Measurements from ENCODE around the gene ALOX5AP.

The ALOX5AP gene

GRCh38 chr13:30742901-30743300, 7.6 kb downstream of the ALOX5AP start:
- Mint-ChIP-seq H3K4me3 (peak overlapping the region in 1 of 3 experiments; percentile 27), H3K4me1 (peaks cover 67% of the 10 kb centered on the region), H3K27ac (peak overlapping the region; percentile 58 to 88 (median 83)), H3K36me3 (ENCODE audit: low read depth) (no peaks in the 10 kb centered on the region), H3K27me3 (ENCODE audit: low read depth) (peaks cover 4% of the 10 kb centered on the region), H3K9me3 (no peaks in the 10 kb centered on the region)
- TF ChIP-seq, protein P1, sequence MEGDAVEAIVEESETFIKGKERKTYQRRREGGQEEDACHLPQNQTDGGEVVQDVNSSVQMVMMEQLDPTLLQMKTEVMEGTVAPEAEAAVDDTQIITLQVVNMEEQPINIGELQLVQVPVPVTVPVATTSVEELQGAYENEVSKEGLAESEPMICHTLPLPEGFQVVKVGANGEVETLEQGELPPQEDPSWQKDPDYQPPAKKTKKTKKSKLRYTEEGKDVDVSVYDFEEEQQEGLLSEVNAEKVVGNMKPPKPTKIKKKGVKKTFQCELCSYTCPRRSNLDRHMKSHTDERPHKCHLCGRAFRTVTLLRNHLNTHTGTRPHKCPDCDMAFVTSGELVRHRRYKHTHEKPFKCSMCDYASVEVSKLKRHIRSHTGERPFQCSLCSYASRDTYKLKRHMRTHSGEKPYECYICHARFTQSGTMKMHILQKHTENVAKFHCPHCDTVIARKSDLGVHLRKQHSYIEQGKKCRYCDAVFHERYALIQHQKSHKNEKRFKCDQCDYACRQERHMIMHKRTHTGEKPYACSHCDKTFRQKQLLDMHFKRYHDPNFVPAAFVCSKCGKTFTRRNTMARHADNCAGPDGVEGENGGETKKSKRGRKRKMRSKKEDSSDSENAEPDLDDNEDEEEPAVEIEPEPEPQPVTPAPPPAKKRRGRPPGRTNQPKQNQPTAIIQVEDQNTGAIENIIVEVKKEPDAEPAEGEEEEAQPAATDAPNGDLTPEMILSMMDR (IDR thresholded peaks at IDR 0.05; ENCODE audit: unreplicated experiment in 3 of 3): no peak

DNA sequence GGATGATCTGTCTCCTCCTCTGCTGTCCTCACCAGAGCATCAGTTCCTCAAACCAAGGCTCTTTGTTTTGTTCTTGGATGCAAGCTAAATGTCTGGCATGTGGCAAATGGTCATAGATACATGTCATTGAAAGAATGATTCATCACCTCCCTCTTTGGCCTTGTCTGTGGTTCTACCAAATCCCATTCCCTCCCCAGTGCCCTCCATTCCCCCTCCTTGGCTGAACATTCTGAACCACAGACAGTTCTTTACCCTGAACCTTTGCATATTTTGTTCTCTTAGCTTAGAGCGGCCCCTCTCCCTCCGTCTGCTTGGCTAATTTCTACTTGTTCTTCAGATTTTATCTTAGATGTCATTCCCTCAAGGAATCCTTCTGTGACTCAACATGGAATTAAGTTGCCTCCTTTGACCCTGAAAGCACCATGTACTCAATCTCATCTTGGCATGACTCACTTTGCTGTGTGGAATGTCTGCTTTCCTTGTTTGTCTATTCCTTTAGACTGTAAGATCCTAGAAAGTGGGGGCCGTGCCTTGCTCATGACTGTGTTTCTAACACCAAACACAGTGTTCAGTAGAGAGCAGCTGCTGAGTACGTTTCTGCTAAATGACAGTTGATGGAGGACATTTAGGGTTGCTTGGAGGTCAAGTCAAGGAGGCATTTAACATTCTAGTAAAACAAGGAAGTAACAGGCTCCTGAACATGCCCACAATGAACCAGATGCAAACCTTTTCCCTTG, 8.1 kb downstream of the ALOX5AP start:
- TF ChIP-seq, protein P1 (IDR thresholded peaks at IDR 0.05; ENCODE audit: unreplicated experiment in 3 of 3): no peak
- Mint-ChIP-seq H3K27ac (peak overlapping the region; percentile 58 to 88 (median 83)), H3K4me3 (peak overlapping the region in 1 of 3 experiments; percentile 27), H3K4me1 (peaks cover 64% of the 10 kb centered on the region), H3K27me3 (ENCODE audit: low read depth) (peaks cover 4% of the 10 kb centered on the region), H3K36me3 (ENCODE audit: low read depth) (no peaks in the 10 kb centered on the region), H3K9me3 (no peaks in the 10 kb centered on the region)

- peak overlapping the region; percentile 58 to 88 (median 83) for H3K27ac Mint-ChIP-seq
- no peaks in the 10 kb centered on the region for H3K36me3 Mint-ChIP-seq (ENCODE audit: low read depth)
- peaks cover 4% of the 10 kb centered on the region for H3K27me3 Mint-ChIP-seq (ENCODE audit: low read depth)
- TF ChIP-seq, protein P1 (IDR thresholded peaks at IDR 0.05; ENCODE audit: unreplicated experiment in 3 of 3): no peak
- H3K4me3 Mint-ChIP-seq: no peak overlapping the region
- H3K9me3 Mint-ChIP-seq: no peaks in the 10 kb centered on the region
- H3K4me1 Mint-ChIP-seq: peaks cover 64% of the 10 kb centered on the region
Observed at GRCh38 chr13:30744056-30744680, 8.8 kb downstream of the ALOX5AP start.

- Mint-ChIP-seq H3K9me3 (no peaks in the 10 kb centered on the region), H3K36me3 (ENCODE audit: low read depth) (no peaks in the 10 kb centered on the region), H3K4me3 (no peak overlapping the region), H3K27ac (peak overlapping the region in 1 of 3 experiments; percentile 83), H3K4me1 (peaks cover 68% of the 10 kb centered on the region), H3K27me3 (ENCODE audit: low read depth) (peaks cover 4% of the 10 kb centered on the region)
- TF ChIP-seq, protein P1 (IDR thresholded peaks at IDR 0.05; ENCODE audit: unreplicated experiment in 3 of 3): no peak
Observed at GRCh38 chr13:30744681-30745077, 9.3 kb downstream of the ALOX5AP start.

DNA sequence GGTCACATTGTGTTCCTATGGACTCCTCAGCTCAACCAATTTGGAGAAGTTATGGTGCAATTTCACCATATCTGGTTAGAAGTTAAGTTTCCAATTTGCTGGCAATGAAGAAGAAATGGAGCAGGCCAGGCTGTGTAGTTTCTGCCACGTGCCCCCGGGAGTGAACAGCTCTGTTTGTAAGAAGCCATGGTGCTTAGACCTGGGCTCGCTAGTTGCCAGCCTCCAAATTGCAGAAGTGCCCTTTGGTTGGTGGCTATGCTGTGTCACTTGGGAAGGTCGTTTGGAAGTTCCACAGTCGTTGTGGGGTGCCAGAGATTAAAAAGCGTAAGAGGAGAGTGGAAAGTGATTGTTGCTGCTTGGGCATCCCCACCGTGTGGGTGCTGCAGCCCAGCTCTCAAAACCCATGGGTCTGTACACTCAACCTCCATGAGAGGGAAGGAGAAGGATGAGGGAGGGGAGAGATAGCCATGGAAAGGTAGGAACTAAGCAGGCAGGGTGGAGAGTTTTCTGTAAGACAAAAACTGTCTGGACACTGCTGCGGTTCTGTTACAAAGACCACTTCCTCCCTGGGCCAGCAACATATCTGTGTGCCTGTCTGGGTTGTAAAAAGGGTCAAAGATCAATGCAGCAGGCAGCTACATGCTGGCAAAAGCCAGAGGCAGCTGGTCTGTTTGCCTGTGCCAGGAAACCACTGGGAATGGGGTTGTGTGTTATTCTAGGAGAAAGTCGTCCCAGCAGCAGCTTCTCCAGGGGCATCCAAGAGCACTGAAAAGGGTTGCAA, 10.8 kb downstream of the ALOX5AP start:
- Mint-ChIP-seq H3K4me1 (peaks cover 68% of the 10 kb centered on the region), H3K4me3 (peak overlapping the region in 1 of 3 experiments; percentile 17), H3K27ac (peak overlapping the region; percentile 41 to 67 (median 55)), H3K27me3 (ENCODE audit: low read depth) (peaks cover 4% of the 10 kb centered on the region), H3K9me3 (no peaks in the 10 kb centered on the region), H3K36me3 (ENCODE audit: low read depth) (no peaks in the 10 kb centered on the region)
- TF ChIP-seq, protein P1 (IDR thresholded peaks at IDR 0.05; ENCODE audit: unreplicated experiment in 3 of 3): no peak
